GM21381 (cell line): ENCODE data around the gene UBAC2.
"Not testable (repeated sequence)": the region's sequence is repeated elsewhere in the genome, so short reads cannot be mapped to it uniquely, and the experiment has no call there.

Experiments
- ATAC-seq: cut with Tn5 transposase; IDR thresholded peaks from one replicate; pipeline ENCODE4 v1.9.1; 2021; ENCODE audit warnings: mild to moderate bottlenecking, moderate library complexity; ENCODE audit not compliant: unreplicated experiment

UBAC2 gene

GRCh38 chr13:99211421-99212035 lies 10.9 kb downstream of the UBAC2 start:
- no peak for ATAC-seq

GRCh38 chr13:99214232-99214631 lies 13.6 kb downstream of the UBAC2 start:
- ATAC-seq: peak; percentile 74

- no peak for ATAC-seq
Observed at GRCh38 chr13:99214731-99215130, 14.1 kb downstream of the UBAC2 start.

- ATAC-seq: no peak
Observed at GRCh38 chr13:99215184-99215830, 14.7 kb downstream of the UBAC2 start.

- ATAC-seq: no peak
Observed at GRCh38 chr13:99217461-99218110, 16.9 kb downstream of the UBAC2 start.

- ATAC-seq: no peak
Observed at GRCh38 chr13:99218126-99218525, 17.5 kb downstream of the UBAC2 start.

GRCh38 chr13:99218545-99218944 lies 17.9 kb downstream of the UBAC2 start:
- no peak for ATAC-seq

GRCh38 chr13:99218969-99219368 lies 18.3 kb downstream of the UBAC2 start:
- peak; percentile 62 for ATAC-seq

GRCh38 chr13:99220199-99220935 lies 19.7 kb downstream of the UBAC2 start:
- no peak for ATAC-seq

GRCh38 chr13:99221567-99222239 lies 21.0 kb downstream of the UBAC2 start:
- ATAC-seq: no peak

- no peak for ATAC-seq
Observed at GRCh38 chr13:99223587-99223986, 22.9 kb downstream of the UBAC2 start.

- ATAC-seq: no peak
Observed at GRCh38 chr13:99224021-99224420, 23.4 kb downstream of the UBAC2 start.

- ATAC-seq: no peak
Observed at GRCh38 chr13:99225078-99225477, 24.4 kb downstream of the UBAC2 start.

- no peak for ATAC-seq
Observed at GRCh38 chr13:99226513-99226912, 25.9 kb downstream of the UBAC2 start.

GRCh38 chr13:99227331-99227900 lies 26.8 kb downstream of the UBAC2 start:
- ATAC-seq: no peak

- no peak for ATAC-seq
Observed at GRCh38 chr13:99227909-99228688, 27.4 kb downstream of the UBAC2 start.

GRCh38 chr13:99228737-99229691 lies 28.4 kb downstream of the UBAC2 start:
- peak; percentile 85 for ATAC-seq

- ATAC-seq: not testable (repeated sequence)
Observed at GRCh38 chr13:99230588-99230987, 29.9 kb downstream of the UBAC2 start.

GRCh38 chr13:99230991-99231390 lies 30.3 kb downstream of the UBAC2 start:
- ATAC-seq: no peak
